Measurements from ENCODE around the gene RNU7-1. TPM values are rescaled to one million over a fixed set of nuclear protein-coding genes. Genes with fewer than 3 reads are reported as not detected.

Gene RNU7-1
- total and polyA plus RNA-seq, 2 experiments from 2014 or later = not detected

DNA sequence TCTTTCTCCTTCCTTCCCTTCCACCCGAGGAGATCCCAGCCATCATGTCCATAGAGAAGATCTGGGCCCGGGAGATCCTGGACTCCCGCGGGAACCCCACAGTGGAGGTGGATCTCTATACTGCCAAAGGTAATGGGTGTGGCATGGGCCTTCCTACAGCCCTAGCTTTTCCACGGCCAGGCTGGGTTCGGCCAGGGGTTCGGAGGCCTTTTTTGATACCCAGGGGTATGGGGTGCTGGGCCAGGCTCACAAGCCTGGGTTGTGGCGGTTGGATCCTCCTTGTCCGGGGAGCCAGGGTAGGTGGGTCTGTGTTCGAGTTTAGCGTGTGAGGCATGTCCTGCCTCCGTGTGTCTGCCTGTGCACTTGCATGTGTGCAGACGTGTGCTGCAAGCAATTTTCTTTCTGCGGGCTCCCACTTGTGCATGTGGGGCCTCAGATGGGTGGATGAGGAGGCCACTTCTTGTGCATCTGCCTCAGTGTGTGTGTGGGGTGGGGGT, 27.8 kb upstream of the RNU7-1 start:
- H3K4me3 ChIP-seq = no peak overlapping the region
- peaks cover 2% of the 10 kb centered on the region for H3K36me3 ChIP-seq
- no peaks in the 10 kb centered on the region for H3K9me3 ChIP-seq (ENCODE audit: low read depth)
- no peak for TF ChIP-seq CTCF (IDR thresholded peaks at IDR 0.05; ENCODE audit: low read depth, low read length)
- DNase-seq (ENCODE audit: low read depth in 1 of 2, low spot score in 1 of 2) = no peak
- no peak overlapping the region for H3K27ac ChIP-seq
- H3K27me3 ChIP-seq = no peaks in the 10 kb centered on the region
- H3K4me1 ChIP-seq (ENCODE audit: low read depth) = no peaks in the 10 kb centered on the region

DNA sequence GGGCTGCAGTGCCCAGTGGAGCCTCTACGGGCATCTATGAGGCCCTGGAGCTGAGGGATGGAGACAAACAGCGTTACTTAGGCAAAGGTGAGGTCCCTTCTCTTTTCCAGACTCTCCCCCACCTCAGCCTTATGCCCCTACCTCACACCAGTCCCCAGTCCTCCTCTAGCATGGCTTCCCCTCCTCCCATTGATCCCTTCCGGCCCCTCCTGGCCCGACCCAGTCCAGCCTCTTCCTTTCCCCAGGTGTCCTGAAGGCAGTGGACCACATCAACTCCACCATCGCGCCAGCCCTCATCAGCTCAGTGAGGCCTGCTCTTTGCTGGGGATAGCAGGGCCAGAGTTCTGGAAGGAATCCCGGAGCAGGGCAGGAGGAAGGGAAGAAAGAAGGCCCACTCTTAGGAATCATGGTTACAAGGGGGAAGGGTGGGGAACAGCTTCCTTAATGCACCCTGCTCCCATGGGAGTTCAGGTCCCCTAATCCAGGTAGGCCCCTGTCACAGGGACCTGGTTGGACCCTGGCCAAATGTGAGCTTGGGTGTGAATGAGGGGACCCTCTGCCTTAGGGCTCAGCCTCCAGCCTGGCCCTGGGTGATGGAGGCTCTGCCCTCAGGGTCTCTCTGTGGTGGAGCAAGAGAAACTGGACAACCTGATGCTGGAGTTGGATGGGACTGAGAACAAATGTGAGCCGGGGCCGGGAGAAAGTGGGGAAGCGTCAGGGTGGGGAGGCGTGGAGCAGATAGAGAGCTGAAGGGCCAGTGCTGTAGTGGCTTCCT, 27.0 kb upstream of the RNU7-1 start:
- H3K36me3 ChIP-seq = peaks cover 4% of the 10 kb centered on the region
- H3K4me1 ChIP-seq (ENCODE audit: low read depth) = no peaks in the 10 kb centered on the region
- no peak for TF ChIP-seq CTCF (IDR thresholded peaks at IDR 0.05; ENCODE audit: low read depth, low read length)
- no peak for DNase-seq (ENCODE audit: low read depth in 1 of 2, low spot score in 1 of 2)
- no peak overlapping the region for H3K27ac ChIP-seq
- no peak overlapping the region for H3K4me3 ChIP-seq
- H3K27me3 ChIP-seq = no peaks in the 10 kb centered on the region
- H3K9me3 ChIP-seq (ENCODE audit: low read depth) = no peaks in the 10 kb centered on the region

DNA sequence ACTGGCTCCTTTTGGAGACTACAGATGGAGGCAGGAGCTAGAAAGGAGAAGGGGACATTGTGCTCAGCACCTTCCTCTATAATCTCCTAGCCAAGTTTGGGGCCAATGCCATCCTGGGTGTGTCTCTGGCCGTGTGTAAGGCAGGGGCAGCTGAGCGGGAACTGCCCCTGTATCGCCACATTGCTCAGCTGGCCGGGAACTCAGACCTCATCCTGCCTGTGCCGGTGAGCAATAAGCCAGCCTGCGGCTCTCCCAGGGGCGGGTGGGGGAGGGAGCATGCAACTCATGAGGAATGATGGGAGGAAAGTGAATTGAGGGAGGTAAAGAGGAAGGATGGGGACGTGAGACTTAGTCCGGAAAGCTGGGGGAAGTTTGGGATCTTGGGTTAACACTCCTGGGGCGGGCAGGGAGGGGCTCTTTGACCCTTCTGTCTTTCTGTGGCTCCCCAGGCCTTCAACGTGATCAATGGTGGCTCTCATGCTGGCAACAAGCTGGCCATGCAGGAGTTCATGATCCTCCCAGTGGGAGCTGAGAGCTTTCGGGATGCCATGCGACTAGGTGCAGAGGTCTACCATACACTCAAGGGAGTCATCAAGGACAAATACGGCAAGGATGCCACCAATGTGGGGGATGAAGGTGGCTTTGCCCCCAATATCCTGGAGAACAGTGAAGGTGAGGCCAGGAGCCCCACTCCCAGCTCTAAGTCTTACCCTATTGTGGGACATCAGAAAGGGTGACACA, 26.0 kb upstream of the RNU7-1 start:
- TF ChIP-seq CTCF (IDR thresholded peaks at IDR 0.05; ENCODE audit: low read depth, low read length) = no peak
- Histone ChIP-seq H3K9me3 (ENCODE audit: low read depth) (no peaks in the 10 kb centered on the region), H3K27ac (no peak overlapping the region), H3K27me3 (no peaks in the 10 kb centered on the region), H3K4me3 (no peak overlapping the region), H3K4me1 (ENCODE audit: low read depth) (no peaks in the 10 kb centered on the region), H3K36me3 (peaks cover 9% of the 10 kb centered on the region)
- DNase-seq (ENCODE audit: low read depth in 1 of 2, low spot score in 1 of 2) = peak in 1 of 2 donors; percentile 62

- H3K9me3 ChIP-seq (ENCODE audit: low read depth) = no peaks in the 10 kb centered on the region
- H3K4me3 ChIP-seq = no peak overlapping the region
- DNase-seq (ENCODE audit: low read depth in 1 of 2, low spot score in 1 of 2) = no peak
- H3K27ac ChIP-seq = no peak overlapping the region
- no peak for TF ChIP-seq CTCF (IDR thresholded peaks at IDR 0.05; ENCODE audit: low read depth, low read length)
- peaks cover 9% of the 10 kb centered on the region for H3K36me3 ChIP-seq
- H3K4me1 ChIP-seq (ENCODE audit: low read depth) = peaks cover 2% of the 10 kb centered on the region
- no peaks in the 10 kb centered on the region for H3K27me3 ChIP-seq
Measured at GRCh38 chr12:6919588-6919987, 24.0 kb upstream of the RNU7-1 start.

- no peak for DNase-seq (ENCODE audit: low read depth in 1 of 2, low spot score in 1 of 2)
- H3K27me3 ChIP-seq = no peaks in the 10 kb centered on the region
- no peak for TF ChIP-seq CTCF (IDR thresholded peaks at IDR 0.05; ENCODE audit: low read depth, low read length)
- no peak overlapping the region for H3K27ac ChIP-seq
- H3K36me3 ChIP-seq = peaks cover 9% of the 10 kb centered on the region
- no peak overlapping the region for H3K4me3 ChIP-seq
- H3K4me1 ChIP-seq (ENCODE audit: low read depth) = peaks cover 22% of the 10 kb centered on the region
- no peaks in the 10 kb centered on the region for H3K9me3 ChIP-seq (ENCODE audit: low read depth)
Measured at GRCh38 chr12:6921539-6921938, 22.1 kb upstream of the RNU7-1 start.
